Measurements from ENCODE around the gene KLHDC7A. TPM values are rescaled to one million over a fixed set of nuclear protein-coding genes. Genes with fewer than 3 reads are reported as not detected.

KLHDC7A gene
- total RNA-seq (under 1 TPM in 3 of 9 donors, not detected in 6; 0.05 to 0.16 (median 0.12) TPM), polyA plus RNA-seq (not detected)
- long read RNA-seq, donor 1, result 0 reads
- long read RNA-seq, donor 2, result 0 reads
- long read RNA-seq, donor 3, result 0 reads

GRCh38 chr1:18480315-18481189 is at the start of gene KLHDC7A:
Gene KLHDC7A, plus strand, starts transcription at chr1:18480930. Its CDS starts 52 bp downstream, at chr1:18480982.
- ATAC-seq (peak in 3 of 4 donors; percentile 24 to 55 (median 50)), DNase-seq (peak in 1 of 5 donors; percentile 40)
- H3K27ac ChIP-seq, result no peak within 1 kb of the TSS
- 35 to 43% (median 38%) methylated on average over 8 to 13 of the region's 13 CpGs for WGBS, 4 donors
- H3K9me3 ChIP-seq, result no peaks in the 10 kb centered on the region
- peaks cover 0 to 11% (median 0%) of the 10 kb centered on the region in 12 donors for H3K4me1 ChIP-seq
- H3K27me3 ChIP-seq, result peaks cover 0 to 39% (median 0%) of the 10 kb centered on the region in 9 donors
- intact Hi-C loops (cut with DNase I), result no loop called here
- H3K36me3 ChIP-seq, result no peaks in the 10 kb centered on the region
- H3K4me3 ChIP-seq, result no peak within 1 kb of the TSS
- TF ChIP-seq CTCF (IDR thresholded peaks at IDR 0.05), result no peak
- no peak for TF ChIP-seq POLR2A (IDR thresholded peaks at IDR 0.05)

- Histone ChIP-seq H3K9me3 (peaks cover 0 to 14% (median 6%) of the 10 kb centered on the region in 12 donors), H3K4me1 (no peaks in the 10 kb centered on the region), H3K4me3 (no peak overlapping the region), H3K27me3 (peaks cover 0 to 33% (median 0%) of the 10 kb centered on the region in 9 donors), H3K27ac (no peak overlapping the region), H3K36me3 (no peaks in the 10 kb centered on the region)
- ATAC-seq, result no peak
- DNase-seq, result no peak
- 60 to 68% (median 64%) methylated on average over 3 of the region's 3 CpGs for whole genome bisulfite sequencing, 4 donors
- intact Hi-C loops (cut with DNase I), result no loop called here
- TF ChIP-seq CTCF (IDR thresholded peaks at IDR 0.05) (no peak), POLR2A (IDR thresholded peaks at IDR 0.05) (no peak)
Measured at GRCh38 chr1:18434041-18434440, 46.7 kb upstream of the KLHDC7A start.

DNA sequence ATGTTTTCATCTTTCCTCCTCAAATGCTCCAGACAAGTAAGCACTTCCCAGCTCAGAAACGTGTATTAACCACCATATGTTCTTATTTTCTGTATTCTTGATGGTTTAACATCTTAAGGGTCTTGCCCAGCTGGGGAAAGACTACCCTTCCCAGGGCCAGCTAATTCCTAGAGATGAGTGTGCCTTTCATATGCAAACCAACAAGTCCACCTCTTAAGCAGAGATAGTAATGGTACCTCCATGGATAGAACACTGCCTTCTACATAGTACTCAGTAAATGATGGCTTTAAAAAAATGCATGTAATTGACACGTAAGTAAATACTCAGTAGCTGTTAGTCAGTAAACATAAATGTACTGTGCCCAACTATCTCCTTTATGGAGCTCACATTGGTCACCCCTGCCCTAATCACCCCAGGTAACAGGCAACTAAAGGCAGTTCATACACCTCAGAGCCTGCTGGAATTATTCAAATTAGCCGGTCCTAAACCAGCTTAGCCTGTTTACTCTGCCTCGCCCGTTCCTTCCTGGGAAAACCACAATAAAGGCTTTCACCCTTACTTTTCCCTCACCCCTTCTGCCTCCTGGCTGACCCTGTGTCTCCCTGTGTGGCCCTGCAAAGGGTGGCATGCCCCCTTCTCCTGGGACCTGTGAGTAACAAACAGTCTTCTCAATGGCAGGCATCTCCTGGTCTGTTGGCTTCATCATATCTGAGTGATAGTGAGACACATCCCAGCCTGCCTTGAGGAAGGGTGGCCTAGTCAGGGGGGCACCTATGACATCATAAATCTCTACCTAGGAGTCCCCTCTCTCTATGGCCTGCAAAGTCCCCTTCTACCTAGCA is 40.1 kb upstream of the KLHDC7A start:
- Histone ChIP-seq H3K27me3 (peaks cover 0 to 26% (median 3%) of the 10 kb centered on the region in 9 donors), H3K36me3 (no peaks in the 10 kb centered on the region), H3K27ac (no peak overlapping the region), H3K9me3 (peaks cover 0 to 3% (median 0%) of the 10 kb centered on the region in 12 donors), H3K4me3 (no peak overlapping the region), H3K4me1 (no peaks in the 10 kb centered on the region)
- DNase-seq (no peak), ATAC-seq (no peak)
- intact Hi-C loops (cut with DNase I), result loop anchor here in 1 of 10 donors (10.0 kb wide), 1 partner anchor 76 kb away; no protein-coding TSS in a partner anchor
- WGBS, 4 donors, result 46 to 63% (median 52%) methylated on average over 5 of the region's 5 CpGs
- TF ChIP-seq POLR2A (IDR thresholded peaks at IDR 0.05) (no peak), CTCF (IDR thresholded peaks at IDR 0.05) (no peak)

Measured in heart left ventricle (tissue), 16 donors.